Measurements from ENCODE around the gene ITPRIP. TPM values are rescaled to one million over a fixed set of nuclear protein-coding genes. Genes with fewer than 3 reads are reported as not detected.

ITPRIP gene
- total RNA-seq, 1 donor from 2014 or later, result 4.2 TPM

- Histone ChIP-seq H3K9ac (ENCODE audit: low read depth in 1 of 3, low read length in 3 of 3) (peak overlapping the region in 2 of 3 donors; percentile 63 to 68), H3K9me3 (ENCODE audit: control insufficient read depth in 3 of 3, low read length in 3 of 3) (no peaks in the 10 kb centered on the region), H3K4me1 (ENCODE audit: control insufficient read depth in 3 of 3, insufficient read depth in 3 of 3, low read length in 3 of 3) (peaks cover 29 to 42% (median 40%) of the 10 kb centered on the region in 3 donors), H3K36me3 (ENCODE audit: control insufficient read depth in 3 of 3, insufficient read depth in 3 of 3, low read length in 3 of 3) (no peaks in the 10 kb centered on the region), H3K27me3 (ENCODE audit: control insufficient read depth in 3 of 3, insufficient read depth in 3 of 3, low read length in 3 of 3) (no peaks in the 10 kb centered on the region), H3K27ac (ENCODE audit: low read depth, low read length) (peak overlapping the region; percentile 85), H3K4me3 (ENCODE audit: low read length in 3 of 3) (peak overlapping the region; percentile 1 to 58 (median 48))
These were observed 37.5 kb downstream of the ITPRIP start for GRCh38 chr10:104300736-104301292.

GRCh38 chr10:104300002-104300735 lies 38.1 kb downstream of the ITPRIP start:
- no peaks in the 10 kb centered on the region for H3K27me3 ChIP-seq (ENCODE audit: control insufficient read depth in 3 of 3, insufficient read depth in 3 of 3, low read length in 3 of 3)
- peak overlapping the region; percentile 85 for H3K27ac ChIP-seq (ENCODE audit: low read depth, low read length)
- peaks cover 22 to 35% (median 33%) of the 10 kb centered on the region in 3 donors for H3K4me1 ChIP-seq (ENCODE audit: control insufficient read depth in 3 of 3, insufficient read depth in 3 of 3, low read length in 3 of 3)
- no peaks in the 10 kb centered on the region for H3K9me3 ChIP-seq (ENCODE audit: control insufficient read depth in 3 of 3, low read length in 3 of 3)
- peak overlapping the region in 2 of 3 donors; percentile 63 to 68 for H3K9ac ChIP-seq (ENCODE audit: low read depth in 1 of 3, low read length in 3 of 3)
- H3K4me3 ChIP-seq (ENCODE audit: low read length in 3 of 3), result peak overlapping the region; percentile 1 to 58 (median 48)
- H3K36me3 ChIP-seq (ENCODE audit: control insufficient read depth in 3 of 3, insufficient read depth in 3 of 3, low read length in 3 of 3), result no peaks in the 10 kb centered on the region

- Histone ChIP-seq H3K9me3 (ENCODE audit: control insufficient read depth in 3 of 3, low read length in 3 of 3) (no peaks in the 10 kb centered on the region), H3K36me3 (ENCODE audit: control insufficient read depth in 3 of 3, insufficient read depth in 3 of 3, low read length in 3 of 3) (no peaks in the 10 kb centered on the region), H3K27me3 (ENCODE audit: control insufficient read depth in 3 of 3, insufficient read depth in 3 of 3, low read length in 3 of 3) (no peaks in the 10 kb centered on the region), H3K9ac (ENCODE audit: low read depth in 1 of 3, low read length in 3 of 3) (peak overlapping the region in 1 of 3 donors; percentile 0), H3K4me1 (ENCODE audit: control insufficient read depth in 3 of 3, insufficient read depth in 3 of 3, low read length in 3 of 3) (peaks cover 13 to 26% (median 24%) of the 10 kb centered on the region in 3 donors), H3K4me3 (ENCODE audit: low read length in 3 of 3) (no peak overlapping the region), H3K27ac (ENCODE audit: low read depth, low read length) (no peak overlapping the region)
These were observed 39.0 kb downstream of the ITPRIP start for GRCh38 chr10:104299031-104299904.

GRCh38 chr10:104297697-104298660 lies 40.3 kb downstream of the ITPRIP start:
- no peaks in the 10 kb centered on the region for H3K9me3 ChIP-seq (ENCODE audit: control insufficient read depth in 3 of 3, low read length in 3 of 3)
- no peaks in the 10 kb centered on the region for H3K27me3 ChIP-seq (ENCODE audit: control insufficient read depth in 3 of 3, insufficient read depth in 3 of 3, low read length in 3 of 3)
- H3K9ac ChIP-seq (ENCODE audit: low read depth in 1 of 3, low read length in 3 of 3), result no peak overlapping the region
- H3K36me3 ChIP-seq (ENCODE audit: control insufficient read depth in 3 of 3, insufficient read depth in 3 of 3, low read length in 3 of 3), result no peaks in the 10 kb centered on the region
- no peak overlapping the region for H3K4me3 ChIP-seq (ENCODE audit: low read length in 3 of 3)
- H3K4me1 ChIP-seq (ENCODE audit: control insufficient read depth in 3 of 3, insufficient read depth in 3 of 3, low read length in 3 of 3), result peaks cover 13 to 19% (median 17%) of the 10 kb centered on the region in 3 donors
- no peak overlapping the region for H3K27ac ChIP-seq (ENCODE audit: low read depth, low read length)

GRCh38 chr10:104296687-104297436 lies 41.4 kb downstream of the ITPRIP start:
- H3K27ac ChIP-seq (ENCODE audit: low read depth, low read length), result no peak overlapping the region
- no peak overlapping the region for H3K4me3 ChIP-seq (ENCODE audit: low read length in 3 of 3)
- no peak overlapping the region for H3K9ac ChIP-seq (ENCODE audit: low read depth in 1 of 3, low read length in 3 of 3)
- H3K9me3 ChIP-seq (ENCODE audit: control insufficient read depth in 3 of 3, low read length in 3 of 3), result no peaks in the 10 kb centered on the region
- no peaks in the 10 kb centered on the region for H3K36me3 ChIP-seq (ENCODE audit: control insufficient read depth in 3 of 3, insufficient read depth in 3 of 3, low read length in 3 of 3)
- H3K27me3 ChIP-seq (ENCODE audit: control insufficient read depth in 3 of 3, insufficient read depth in 3 of 3, low read length in 3 of 3), result no peaks in the 10 kb centered on the region
- peaks cover 13 to 19% (median 17%) of the 10 kb centered on the region in 3 donors for H3K4me1 ChIP-seq (ENCODE audit: control insufficient read depth in 3 of 3, insufficient read depth in 3 of 3, low read length in 3 of 3)

GRCh38 chr10:104293781-104294321 lies 44.4 kb downstream of the ITPRIP start:
- H3K36me3 ChIP-seq (ENCODE audit: control insufficient read depth in 3 of 3, insufficient read depth in 3 of 3, low read length in 3 of 3), result no peaks in the 10 kb centered on the region
- no peak overlapping the region for H3K4me3 ChIP-seq (ENCODE audit: low read length in 3 of 3)
- H3K4me1 ChIP-seq (ENCODE audit: control insufficient read depth in 3 of 3, insufficient read depth in 3 of 3, low read length in 3 of 3), result peaks cover 0 to 2% (median 0%) of the 10 kb centered on the region in 3 donors
- H3K27ac ChIP-seq (ENCODE audit: low read depth, low read length), result no peak overlapping the region
- no peaks in the 10 kb centered on the region for H3K9me3 ChIP-seq (ENCODE audit: control insufficient read depth in 3 of 3, low read length in 3 of 3)
- H3K27me3 ChIP-seq (ENCODE audit: control insufficient read depth in 3 of 3, insufficient read depth in 3 of 3, low read length in 3 of 3), result no peaks in the 10 kb centered on the region
- no peak overlapping the region for H3K9ac ChIP-seq (ENCODE audit: low read depth in 1 of 3, low read length in 3 of 3)

GRCh38 chr10:104293011-104293410 lies 45.3 kb downstream of the ITPRIP start:
- H3K27me3 ChIP-seq (ENCODE audit: control insufficient read depth in 3 of 3, insufficient read depth in 3 of 3, low read length in 3 of 3), result no peaks in the 10 kb centered on the region
- H3K27ac ChIP-seq (ENCODE audit: low read depth, low read length), result no peak overlapping the region
- no peaks in the 10 kb centered on the region for H3K9me3 ChIP-seq (ENCODE audit: control insufficient read depth in 3 of 3, low read length in 3 of 3)
- no peaks in the 10 kb centered on the region for H3K36me3 ChIP-seq (ENCODE audit: control insufficient read depth in 3 of 3, insufficient read depth in 3 of 3, low read length in 3 of 3)
- H3K4me1 ChIP-seq (ENCODE audit: control insufficient read depth in 3 of 3, insufficient read depth in 3 of 3, low read length in 3 of 3), result peaks cover 0 to 2% (median 0%) of the 10 kb centered on the region in 3 donors
- no peak overlapping the region for H3K4me3 ChIP-seq (ENCODE audit: low read length in 3 of 3)
- H3K9ac ChIP-seq (ENCODE audit: low read depth in 1 of 3, low read length in 3 of 3), result no peak overlapping the region

- peaks cover 0 to 2% (median 0%) of the 10 kb centered on the region in 3 donors for H3K4me1 ChIP-seq (ENCODE audit: control insufficient read depth in 3 of 3, insufficient read depth in 3 of 3, low read length in 3 of 3)
- H3K27ac ChIP-seq (ENCODE audit: low read depth, low read length), result no peak overlapping the region
- no peaks in the 10 kb centered on the region for H3K36me3 ChIP-seq (ENCODE audit: control insufficient read depth in 3 of 3, insufficient read depth in 3 of 3, low read length in 3 of 3)
- no peaks in the 10 kb centered on the region for H3K27me3 ChIP-seq (ENCODE audit: control insufficient read depth in 3 of 3, insufficient read depth in 3 of 3, low read length in 3 of 3)
- no peak overlapping the region for H3K9ac ChIP-seq (ENCODE audit: low read depth in 1 of 3, low read length in 3 of 3)
- no peaks in the 10 kb centered on the region for H3K9me3 ChIP-seq (ENCODE audit: control insufficient read depth in 3 of 3, low read length in 3 of 3)
- H3K4me3 ChIP-seq (ENCODE audit: low read length in 3 of 3), result no peak overlapping the region
These were observed 46.8 kb downstream of the ITPRIP start for GRCh38 chr10:104291439-104291951.
